HG03571 (cell line): ENCODE data around the gene FAM219B.

Experiments used
- ATAC-seq: cut with Tn5 transposase; IDR thresholded peaks from one replicate; pipeline ENCODE4 v1.9.1; 2021; ENCODE audit not compliant: unreplicated experiment

FAM219B gene

DNA sequence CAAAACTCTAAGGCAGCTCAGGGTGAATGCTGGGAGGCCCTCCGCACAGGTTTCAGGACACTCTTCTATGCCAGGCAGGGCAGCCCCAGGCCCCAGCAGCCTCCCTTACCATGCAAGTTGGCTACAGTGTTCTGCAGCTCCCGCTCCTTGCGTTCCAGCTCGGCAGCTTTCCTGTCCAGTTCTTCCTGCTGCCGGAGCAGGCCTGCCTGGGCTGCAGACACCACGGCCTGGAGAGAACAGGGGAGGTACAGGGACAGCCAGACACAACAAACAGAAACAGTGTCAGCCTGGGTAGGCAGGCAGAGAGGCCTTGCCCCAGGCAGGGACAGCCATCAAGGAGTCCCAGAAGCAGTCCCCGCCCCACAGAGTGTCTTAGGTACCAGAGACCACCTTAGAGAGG lies 54.7 kb downstream of the FAM219B start:
- ATAC-seq: no peak

GRCh38 chr15:74850393-74850792 lies 56.3 kb downstream of the FAM219B start:
- ATAC-seq: no peak
